H9 (cell line): ENCODE results near the gene FAM114A1. TPM values are rescaled to one million over a fixed set of nuclear protein-coding genes. Genes with fewer than 3 reads are reported as not detected.

Experiments
- DNase-seq: peaks from one replicate; pipeline ENCODE4 v3.0.0-alpha.2; 2017
- H2AFZ ChIP-seq: one replicate; pipeline ENCODE4 v1.6.1; 2013; ENCODE audit warnings: mild to moderate bottlenecking, low read length, control low read depth, moderate library complexity
- H2AK5ac ChIP-seq: 2 replicates; pipeline ENCODE4 v1.6.1; 2013; ENCODE audit warnings: low read length, control low read depth, mixed read lengths; ENCODE audit not compliant: insufficient read length
- H2BK120ac ChIP-seq: one replicate; pipeline ENCODE4 v1.6.1; 2013; ENCODE audit warnings: low read depth, mild to moderate bottlenecking, low read length, control low read depth, inconsistent platforms; ENCODE audit not compliant: poor library complexity, severe bottlenecking
- H2BK12ac ChIP-seq: 2 replicates; pipeline ENCODE4 v1.6.1; 2013; ENCODE audit warnings: low read length, control low read depth, mixed read lengths, low read depth; ENCODE audit not compliant: insufficient read length
- H2BK15ac ChIP-seq: 2 replicates; pipeline ENCODE4 v1.6.1; 2013; ENCODE audit warnings: low read depth, low read length, control low read depth
- H2BK20ac ChIP-seq: one replicate; pipeline ENCODE4 v1.6.1; 2013; ENCODE audit warnings: low read depth, mild to moderate bottlenecking, low read length, control low read depth, inconsistent platforms; ENCODE audit not compliant: poor library complexity, severe bottlenecking
- H2BK5ac ChIP-seq: 2 replicates; pipeline ENCODE4 v1.6.1; 2013; ENCODE audit warnings: low read length, control low read depth, mixed read lengths; ENCODE audit not compliant: insufficient read length
- H3K14ac ChIP-seq: 2 replicates; pipeline ENCODE4 v1.6.1; 2013; ENCODE audit warnings: low read length, control low read depth; ENCODE audit not compliant: insufficient read depth
- H3K18ac ChIP-seq: 2 replicates; pipeline ENCODE4 v1.6.1; 2013; ENCODE audit warnings: low read depth, mild to moderate bottlenecking, mixed read lengths, low read length, control low read depth; ENCODE audit not compliant: insufficient read length
- H3K23ac ChIP-seq: 2 replicates; pipeline ENCODE4 v1.6.1; 2013; ENCODE audit warnings: low read length, control low read depth, mixed read lengths, low read depth; ENCODE audit not compliant: insufficient read length
- H3K23me2 ChIP-seq: 2 replicates; pipeline ENCODE4 v1.6.1; 2013; ENCODE audit warnings: low read depth, mild to moderate bottlenecking, mixed read lengths, low read length, control low read depth; ENCODE audit not compliant: insufficient read length, poor library complexity, severe bottlenecking
- H3K27ac ChIP-seq: 2 replicates; pipeline ENCODE4 v1.5.1; 2013; ENCODE audit warnings: low read length, control low read depth, mixed read lengths, low read depth; ENCODE audit not compliant: insufficient read length
- H3K27me3 ChIP-seq: 2 replicates; pipeline ENCODE4 v1.6.1; 2013; ENCODE audit warnings: low read length, control low read depth, inconsistent platforms; ENCODE audit not compliant: insufficient read depth
- H3K4ac ChIP-seq: 2 replicates; pipeline ENCODE4 v1.6.1; 2013; ENCODE audit warnings: low read depth, mild to moderate bottlenecking, control low read depth, inconsistent platforms, low read length, moderate library complexity
- H3K4me1 ChIP-seq: 2 replicates; pipeline ENCODE4 v1.6.1; 2013; ENCODE audit warnings: low read length, control low read depth, inconsistent platforms; ENCODE audit not compliant: insufficient read depth
- H3K4me2 ChIP-seq: 2 replicates; pipeline ENCODE4 v1.6.1; 2013; ENCODE audit warnings: low read length, control low read depth, mixed read lengths; ENCODE audit not compliant: insufficient read length, insufficient read depth
- H3K56ac ChIP-seq: 2 replicates; pipeline ENCODE4 v1.6.1; 2013; ENCODE audit warnings: low read depth, mild to moderate bottlenecking, mixed read lengths, low read length, control low read depth; ENCODE audit not compliant: insufficient read length
- H3K79me1 ChIP-seq: 2 replicates; pipeline ENCODE4 v1.6.1; 2013; ENCODE audit warnings: low read depth, mild to moderate bottlenecking, moderate library complexity, low read length, control low read depth, inconsistent platforms; ENCODE audit not compliant: insufficient read depth, poor library complexity, severe bottlenecking
- H3K79me2 ChIP-seq: 2 replicates; pipeline ENCODE4 v1.6.1; 2013; ENCODE audit warnings: low read length, control low read depth, inconsistent platforms; ENCODE audit not compliant: insufficient read depth
- H3K9ac ChIP-seq: 2 replicates; pipeline ENCODE4 v1.6.1; 2013; ENCODE audit warnings: low read length, control low read depth, mixed read lengths; ENCODE audit not compliant: insufficient read length; ENCODE audit errors: extremely low read depth
- H3K9me3 ChIP-seq: one replicate; pipeline ENCODE4 v1.6.1; 2013; ENCODE audit warnings: low read depth, low read length, inconsistent platforms; ENCODE audit not compliant: control insufficient read depth
- H3T11ph ChIP-seq: one replicate; pipeline ENCODE4 v1.6.1; 2013; ENCODE audit warnings: mild to moderate bottlenecking, low read length, control low read depth, inconsistent platforms
- H4K20me1 ChIP-seq: one replicate; pipeline ENCODE4 v1.6.1; 2013; ENCODE audit not compliant: control insufficient read depth, insufficient read length, insufficient read depth
- H4K5ac ChIP-seq: 2 replicates; pipeline ENCODE4 v1.6.1; 2013; ENCODE audit warnings: low read depth, mild to moderate bottlenecking, mixed read lengths, low read length, control low read depth; ENCODE audit not compliant: insufficient read length
- H4K8ac ChIP-seq: replicated peaks from 2 replicates; pipeline ENCODE4 v1.6.1; 2013; ENCODE audit warnings: low read length, control low read depth, mixed read lengths, low read depth; ENCODE audit not compliant: insufficient read length
- H4K91ac ChIP-seq: 2 replicates; pipeline ENCODE4 v1.6.1; 2013; ENCODE audit warnings: low read depth, mild to moderate bottlenecking, moderate library complexity, mixed read lengths, low read length, control low read depth; ENCODE audit not compliant: insufficient read length
- H3K27ac Mint-ChIP-seq, 3 experiments: 2 replicates in 2 of 3; 3 replicates in 1 of 3; pipeline ENCODE4 v1.8.0; 2020 to 2021; ENCODE audit warnings: mixed read lengths in 3 of 3, mild to moderate bottlenecking in 1 of 3, moderate library complexity in 1 of 3
- H3K27me3 Mint-ChIP-seq: 2 replicates; pipeline ENCODE4 v1.8.0; 2021; ENCODE audit warnings: low read depth, mild to moderate bottlenecking, moderate library complexity, mixed read lengths
- H3K36me3 Mint-ChIP-seq, 3 experiments: 2 replicates in 2 of 3; 3 replicates in 1 of 3; pipeline ENCODE4 v1.8.0; 2020 to 2021; ENCODE audit warnings: low read depth in 3 of 3, mixed read lengths in 3 of 3; ENCODE audit not compliant: insufficient read depth in 1 of 3
- H3K4me1 Mint-ChIP-seq, 2 experiments: 2 replicates each; pipeline ENCODE4 v1.8.0; 2020; ENCODE audit warnings: mixed read lengths in 2 of 2
- H3K4me3 Mint-ChIP-seq, 2 experiments: 2 replicates in 1 of 2; 3 replicates in 1 of 2; pipeline ENCODE4 v1.8.0; 2020 to 2021; ENCODE audit warnings: mild to moderate bottlenecking in 2 of 2, mixed read lengths in 2 of 2, moderate library complexity in 1 of 2
- H3K9me3 Mint-ChIP-seq, 2 experiments: 2 replicates in 1 of 2; 3 replicates in 1 of 2; pipeline ENCODE4 v1.8.0; 2020; ENCODE audit warnings: mild to moderate bottlenecking in 2 of 2, mixed read lengths in 2 of 2, moderate library complexity in 1 of 2
- WGBS: extraction: QIAGEN DNeasy Blood & Tissue Kit; methylation state at CpG from one replicate; pipeline ENCODE4 v1.1.7; 2013; ENCODE audit warnings: missing lambda C conversion rate, low lambda C conversion rate, mixed read lengths; ENCODE audit not compliant: insufficient read length; ENCODE audit errors: extremely low coverage; 5-methylcytosine and 5-hydroxymethylcytosine counted together
- total RNA-seq: library from RNA; stranded (reverse); gene quantifications from 2 replicates; pipeline ENCODE4 v1.2.1, GENCODE V29; 2021
- TF ChIP-seq, protein P1 (sequence below): fragments of 200-600 bp; sonication (generic); conservative IDR thresholded peaks from 3 replicates; pipeline ENCODE4 v1.8.0; 2021; ENCODE audit warnings: antibody characterized with exemption, mild to moderate bottlenecking

The FAM114A1 gene
- total RNA-seq, 1 experiment from 2014 or later: 9.9 TPM

DNA sequence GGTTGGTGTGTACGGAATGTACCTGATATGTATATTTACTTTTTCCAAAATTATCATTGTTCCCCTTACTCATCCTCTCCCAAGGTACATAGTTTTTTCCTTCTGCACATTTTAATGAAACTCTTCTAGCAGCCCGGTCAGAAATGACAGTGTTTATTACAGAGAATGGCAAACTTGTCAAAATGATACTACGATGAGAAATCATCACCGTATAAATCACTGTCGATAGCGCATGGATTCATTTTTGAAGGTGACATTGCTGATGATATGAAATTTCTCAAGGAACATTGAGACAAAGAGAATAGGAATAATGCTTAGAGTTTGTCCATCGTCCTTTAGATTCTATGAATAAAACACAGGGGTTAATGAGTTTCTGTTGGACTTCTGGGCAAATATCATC is 30.6 kb downstream of the FAM114A1 start:
- Histone ChIP-seq H3K56ac (no peak overlapping the region), H3T11ph (no peak overlapping the region), H3K27me3 (no peaks in the 10 kb centered on the region), H3K27ac (no peak overlapping the region), H3K9me3 (no peaks in the 10 kb centered on the region), H3K9ac (no peak overlapping the region), H4K20me1 (no peaks in the 10 kb centered on the region), H4K5ac (no peak overlapping the region), H2BK20ac (no peak overlapping the region), H2BK120ac (no peak overlapping the region), H3K4ac (no peak overlapping the region), H3K23ac (no peak overlapping the region), H3K23me2 (no peaks in the 10 kb centered on the region), H2BK15ac (no peak overlapping the region), H2AK5ac (no peak overlapping the region), H4K8ac (no peak overlapping the region), H3K18ac (no peak overlapping the region), H3K79me1 (no peaks in the 10 kb centered on the region), H2BK5ac (no peak overlapping the region), H3K4me1 (no peaks in the 10 kb centered on the region), H3K4me2 (no peak overlapping the region), H3K79me2 (no peaks in the 10 kb centered on the region), H2BK12ac (no peak overlapping the region), H2AFZ (no peak overlapping the region), H3K14ac (no peak overlapping the region), H4K91ac (no peak overlapping the region)
- H3K36me3 Mint-ChIP-seq: peaks cover 0 to 4% (median 0%) of the 10 kb centered on the region in 3 experiments; a peak in 1 of 7 replicates
- no CpG with 5 or more reads among the region's 7 CpGs for WGBS
- no peak overlapping the region for H3K4me3 Mint-ChIP-seq
- H3K9me3 Mint-ChIP-seq: no peaks in the 10 kb centered on the region; a peak in 1 of 5 replicates
- no peaks in the 10 kb centered on the region for H3K27me3 Mint-ChIP-seq
- DNase-seq: no peak
- no peaks in the 10 kb centered on the region for H3K4me1 Mint-ChIP-seq
- H3K27ac Mint-ChIP-seq: no peak overlapping the region
- TF ChIP-seq, protein P1, sequence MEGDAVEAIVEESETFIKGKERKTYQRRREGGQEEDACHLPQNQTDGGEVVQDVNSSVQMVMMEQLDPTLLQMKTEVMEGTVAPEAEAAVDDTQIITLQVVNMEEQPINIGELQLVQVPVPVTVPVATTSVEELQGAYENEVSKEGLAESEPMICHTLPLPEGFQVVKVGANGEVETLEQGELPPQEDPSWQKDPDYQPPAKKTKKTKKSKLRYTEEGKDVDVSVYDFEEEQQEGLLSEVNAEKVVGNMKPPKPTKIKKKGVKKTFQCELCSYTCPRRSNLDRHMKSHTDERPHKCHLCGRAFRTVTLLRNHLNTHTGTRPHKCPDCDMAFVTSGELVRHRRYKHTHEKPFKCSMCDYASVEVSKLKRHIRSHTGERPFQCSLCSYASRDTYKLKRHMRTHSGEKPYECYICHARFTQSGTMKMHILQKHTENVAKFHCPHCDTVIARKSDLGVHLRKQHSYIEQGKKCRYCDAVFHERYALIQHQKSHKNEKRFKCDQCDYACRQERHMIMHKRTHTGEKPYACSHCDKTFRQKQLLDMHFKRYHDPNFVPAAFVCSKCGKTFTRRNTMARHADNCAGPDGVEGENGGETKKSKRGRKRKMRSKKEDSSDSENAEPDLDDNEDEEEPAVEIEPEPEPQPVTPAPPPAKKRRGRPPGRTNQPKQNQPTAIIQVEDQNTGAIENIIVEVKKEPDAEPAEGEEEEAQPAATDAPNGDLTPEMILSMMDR: no peak
